H54 (cell line): Measurements from ENCODE around the gene MEF2A.
A peak's percentile ranks its signal among the peaks of the same experiment; 100 is the strongest.

Experiments used
- DNase-seq: peaks from one replicate; pipeline ENCODE4 v3.0.0; 2011; ENCODE audit warnings: low spot score, mixed read lengths; ENCODE audit not compliant: insufficient read length
- FAIRE-seq: peaks from 3 replicates; lab custom pipeline; 2011; peaks lifted over from hg19 to GRCh38; lab: Jason Lieb, UNC
- POLR2A ChIP-seq: IDR thresholded peaks from 2 replicates; pipeline ENCODE4 v1.6.1; 2011; ENCODE audit warnings: low read depth, mild to moderate bottlenecking, low read length

Gene MEF2A

DNA sequence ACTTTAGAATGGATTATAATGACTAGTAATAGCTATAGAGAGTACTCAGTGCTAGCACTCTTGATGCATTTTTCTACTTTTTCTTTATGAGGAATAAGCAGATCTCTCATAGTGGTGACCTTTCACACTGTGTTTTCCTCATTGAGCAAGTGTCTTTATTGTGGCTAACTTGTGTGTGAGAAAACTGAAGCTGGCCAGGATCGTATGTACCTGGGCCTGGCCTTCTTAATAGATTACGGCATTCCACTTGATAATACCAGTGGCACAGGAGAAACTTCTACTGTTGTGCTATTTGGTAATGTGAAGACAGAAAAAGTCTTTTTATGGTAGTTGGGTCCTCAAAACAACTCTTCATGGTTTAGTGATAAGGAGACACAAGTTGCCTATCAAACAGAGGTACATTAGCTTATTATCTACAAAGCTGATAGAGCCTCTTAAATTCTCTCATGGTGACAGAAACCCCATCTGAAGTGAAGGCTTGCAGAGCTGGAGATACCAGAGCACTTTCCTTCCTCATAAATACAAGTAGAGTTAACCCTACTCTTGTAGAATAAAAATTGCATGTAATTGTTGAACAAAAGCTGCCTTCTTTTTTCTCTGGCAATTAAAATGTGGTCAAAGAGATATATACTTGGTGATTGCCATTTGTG lies 102.9 kb downstream of the MEF2A start:
- TF ChIP-seq POLR2A: no peak
- FAIRE-seq (no peak), DNase-seq (no peak)

DNA sequence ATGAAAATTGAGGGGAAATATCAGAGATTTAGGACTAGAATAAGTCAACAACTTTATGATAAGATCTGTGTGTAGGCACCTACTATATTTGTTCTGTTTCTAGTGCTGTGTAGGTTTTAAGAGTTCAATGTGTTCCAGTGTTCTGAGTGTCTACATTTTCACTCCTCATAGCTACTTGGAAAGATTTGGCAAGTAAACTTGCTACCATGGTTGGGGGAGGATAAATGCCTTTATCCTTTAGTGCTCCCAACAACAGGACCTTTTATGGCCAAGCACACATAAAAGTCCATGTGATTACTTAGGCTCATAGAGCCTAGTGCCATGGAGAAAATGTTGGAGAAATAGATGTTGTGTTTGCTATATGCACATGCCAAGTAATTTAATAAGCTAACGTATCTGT lies 103.5 kb downstream of the MEF2A start:
- FAIRE-seq: no peak
- no peak for DNase-seq
- TF ChIP-seq POLR2A: no peak

- FAIRE-seq (no peak), DNase-seq (no peak)
- TF ChIP-seq POLR2A: no peak
These were observed 106.3 kb downstream of the MEF2A start for GRCh38 chr15:99671926-99672635.

DNA sequence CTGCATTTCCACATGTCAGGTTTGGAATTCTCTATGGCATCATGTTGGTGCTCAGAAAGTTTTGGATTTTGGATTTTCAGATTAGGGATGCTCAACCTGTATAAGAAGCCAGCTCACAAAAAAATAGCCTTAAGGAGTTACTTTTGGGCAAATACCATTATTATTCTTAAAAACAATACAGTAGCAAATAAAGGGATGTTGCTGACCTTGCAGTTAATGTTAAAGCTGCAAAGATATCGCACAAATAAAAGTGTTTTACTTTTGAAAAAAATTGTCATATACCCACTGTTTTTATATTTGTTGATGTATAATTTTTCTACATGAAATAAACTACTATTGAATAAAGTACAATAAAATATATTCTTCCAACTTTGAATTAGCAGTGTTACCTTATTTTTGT lies 107.3 kb downstream of the MEF2A start:
- no peak for TF ChIP-seq POLR2A
- DNase-seq (no peak), FAIRE-seq (no peak)

GRCh38 chr15:99674279-99674678 lies 108.5 kb downstream of the MEF2A start:
- DNase-seq (no peak), FAIRE-seq (no peak)
- no peak for TF ChIP-seq POLR2A

GRCh38 chr15:99677540-99678134 lies 111.9 kb downstream of the MEF2A start:
- TF ChIP-seq POLR2A: no peak
- FAIRE-seq (no peak), DNase-seq (no peak)

- no peak for TF ChIP-seq POLR2A
- DNase-seq (no peak), FAIRE-seq (no peak)
These were observed 114.5 kb downstream of the MEF2A start for GRCh38 chr15:99680276-99680675.

GRCh38 chr15:99681990-99682389 lies 116.2 kb downstream of the MEF2A start:
- no peak for FAIRE-seq
- no peak for TF ChIP-seq POLR2A
- no peak for DNase-seq

DNA sequence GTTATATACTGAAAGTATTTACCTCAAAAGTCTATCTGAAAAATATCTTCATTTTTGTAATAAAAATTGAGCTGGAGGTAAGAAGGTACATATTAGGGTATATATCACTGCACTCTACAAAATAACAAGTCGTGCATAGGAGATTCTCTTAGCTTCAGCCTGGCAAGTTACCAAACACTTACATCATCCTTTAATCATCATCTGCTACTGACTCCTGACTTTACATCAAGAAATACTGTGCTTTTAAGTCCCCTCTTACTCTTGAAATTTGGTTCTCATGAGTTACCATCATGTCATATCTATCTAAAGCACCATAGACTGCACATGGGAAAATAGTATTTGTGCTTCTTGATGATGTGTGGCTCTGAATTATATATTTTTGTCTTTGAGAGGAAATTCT lies 116.7 kb downstream of the MEF2A start:
- DNase-seq (no peak), FAIRE-seq (peak; percentile 66)
- no peak for TF ChIP-seq POLR2A

- no peak for TF ChIP-seq POLR2A
- FAIRE-seq (no peak), DNase-seq (no peak)
These were observed 117.4 kb downstream of the MEF2A start for GRCh38 chr15:99683000-99683670.

DNA sequence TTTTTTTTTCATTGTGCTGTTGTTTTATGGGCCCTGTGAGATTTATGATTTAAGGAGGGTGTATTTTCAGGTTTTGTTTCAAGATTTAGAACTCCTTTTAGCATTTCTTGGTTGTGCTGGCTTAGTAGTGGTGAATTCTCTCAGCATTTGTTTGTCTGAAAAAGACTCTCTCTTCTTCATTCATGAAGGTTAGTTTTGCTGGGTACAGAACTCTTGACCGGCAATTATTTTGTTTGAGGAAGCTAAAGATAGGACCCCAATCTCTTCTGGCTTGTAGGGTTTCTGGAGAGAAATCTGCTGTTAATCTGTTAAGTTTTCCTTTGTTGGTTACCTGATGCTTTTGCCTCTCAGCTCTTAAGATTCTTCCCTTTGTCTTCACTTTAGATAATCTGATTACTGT lies 120.5 kb downstream of the MEF2A start:
- DNase-seq (no peak), FAIRE-seq (no peak)
- TF ChIP-seq POLR2A: no peak

GRCh38 chr15:99692825-99693224 lies 127.0 kb downstream of the MEF2A start:
- DNase-seq: no peak
- FAIRE-seq: no peak
- TF ChIP-seq POLR2A: no peak

GRCh38 chr15:99696096-99696495 lies 130.3 kb downstream of the MEF2A start:
- FAIRE-seq: no peak
- DNase-seq: no peak
- TF ChIP-seq POLR2A: no peak
